NCI-H82 treated with DMSO at 0.1 percent for 48 hours (cell line): ENCODE results near the gene TSPAN8.
"Not testable (repeated sequence)": the region's sequence is repeated elsewhere in the genome, so short reads cannot be mapped to it uniquely, and the experiment has no call there.

Source experiments
- DNase-seq: peaks from one replicate; lab custom pipeline; 2025; ENCODE audit not compliant: unreplicated experiment; lab: John Stamatoyannopoulos, UW

Gene TSPAN8

GRCh38 chr12:71157601-71158233 lies at the start of gene TSPAN8:
Gene TSPAN8 (minus strand): TSS chr12:71157999. CDS start chr12:71157678, 321 bp downstream.
- no peak for DNase-seq

- no peak for DNase-seq
Measured at GRCh38 chr12:71201136-71201679, 43.4 kb upstream of the TSPAN8 start.

GRCh38 chr12:71200706-71201105 lies 42.9 kb upstream of the TSPAN8 start:
- no peak for DNase-seq

- no peak for DNase-seq
Measured at GRCh38 chr12:71197460-71197859, 39.7 kb upstream of the TSPAN8 start.

- no peak for DNase-seq
Measured at GRCh38 chr12:71195338-71195896, 37.6 kb upstream of the TSPAN8 start.

GRCh38 chr12:71194657-71195056 lies 36.9 kb upstream of the TSPAN8 start:
- DNase-seq, result no peak

GRCh38 chr12:71193041-71193440 lies 35.2 kb upstream of the TSPAN8 start:
- no peak for DNase-seq

- DNase-seq, result no peak
Measured at GRCh38 chr12:71191509-71192196, 33.9 kb upstream of the TSPAN8 start.

- no peak for DNase-seq
Measured at GRCh38 chr12:71190822-71191221, 33.0 kb upstream of the TSPAN8 start.

GRCh38 chr12:71187379-71187778 lies 29.6 kb upstream of the TSPAN8 start:
- no peak for DNase-seq

GRCh38 chr12:71186571-71187288 lies 28.9 kb upstream of the TSPAN8 start:
- no peak for DNase-seq

GRCh38 chr12:71183846-71184245 lies 26.0 kb upstream of the TSPAN8 start:
- DNase-seq, result no peak

GRCh38 chr12:71183018-71183417 lies 25.2 kb upstream of the TSPAN8 start:
- DNase-seq, result no peak

- DNase-seq, result no peak
Measured at GRCh38 chr12:71178162-71178561, 20.4 kb upstream of the TSPAN8 start.

GRCh38 chr12:71174825-71175224 lies 17.0 kb upstream of the TSPAN8 start:
- DNase-seq, result no peak

GRCh38 chr12:71174146-71174545 lies 16.3 kb upstream of the TSPAN8 start:
- no peak for DNase-seq

- DNase-seq, result no peak
Measured at GRCh38 chr12:71170456-71170855, 12.7 kb upstream of the TSPAN8 start.

GRCh38 chr12:71169286-71169685 lies 11.5 kb upstream of the TSPAN8 start:
- DNase-seq, result no peak

GRCh38 chr12:71166862-71167496 lies 9.2 kb upstream of the TSPAN8 start:
- DNase-seq, result no peak

- DNase-seq, result no peak
Measured at GRCh38 chr12:71166280-71166679, 8.5 kb upstream of the TSPAN8 start.

GRCh38 chr12:71165780-71166179 lies 8.0 kb upstream of the TSPAN8 start:
- DNase-seq, result not testable (repeated sequence)
